DMS153 treated with DMSO at 0.1 percent for 48 hours (cell line): ENCODE data around the gene COL6A1.
"Not testable (repeated sequence)": the region's sequence is repeated elsewhere in the genome, so short reads cannot be mapped to it uniquely, and the experiment has no call there.

Experiments
- DNase-seq: peaks from one replicate; lab custom pipeline; 2025; ENCODE audit not compliant: unreplicated experiment; lab: John Stamatoyannopoulos, UW

COL6A1 gene

DNA sequence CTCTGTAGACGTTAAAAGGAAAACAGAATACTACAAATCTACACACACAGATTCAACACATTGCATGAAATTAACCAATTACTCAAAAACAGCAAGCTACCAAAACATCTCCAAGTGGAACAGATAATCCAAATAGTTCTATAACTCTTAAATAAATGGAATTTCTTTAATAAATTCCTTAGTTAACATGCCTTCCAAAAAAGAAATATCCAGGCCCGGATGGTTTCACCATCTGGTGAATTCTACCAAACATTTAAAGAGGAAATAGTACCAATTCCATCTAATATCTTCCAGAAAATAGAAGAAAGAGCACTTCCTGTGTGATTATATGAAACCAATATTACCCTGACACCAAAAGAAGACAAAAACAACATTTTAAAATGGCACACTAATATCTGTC lies 63.6 kb downstream of the COL6A1 start:
- no peak for DNase-seq

DNA sequence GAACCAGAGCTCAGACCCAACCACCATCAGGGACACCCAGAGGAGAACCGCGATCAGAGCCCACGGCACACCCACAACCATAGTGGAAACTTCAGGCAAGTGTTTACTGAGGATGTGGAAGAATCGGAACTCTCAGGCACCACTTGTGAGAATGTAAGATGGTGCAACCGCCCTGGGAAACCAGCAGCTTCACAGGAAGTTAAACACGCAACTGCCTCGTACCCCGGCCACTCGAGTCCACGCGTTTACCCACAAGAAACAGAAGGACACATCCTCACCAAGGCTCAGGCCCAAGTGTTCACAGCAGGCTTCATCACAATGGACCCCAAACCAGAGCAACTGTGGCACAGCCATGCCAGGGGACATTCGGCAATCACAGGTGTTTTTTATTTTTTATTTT lies 64.9 kb downstream of the COL6A1 start:
- DNase-seq = no peak

DNA sequence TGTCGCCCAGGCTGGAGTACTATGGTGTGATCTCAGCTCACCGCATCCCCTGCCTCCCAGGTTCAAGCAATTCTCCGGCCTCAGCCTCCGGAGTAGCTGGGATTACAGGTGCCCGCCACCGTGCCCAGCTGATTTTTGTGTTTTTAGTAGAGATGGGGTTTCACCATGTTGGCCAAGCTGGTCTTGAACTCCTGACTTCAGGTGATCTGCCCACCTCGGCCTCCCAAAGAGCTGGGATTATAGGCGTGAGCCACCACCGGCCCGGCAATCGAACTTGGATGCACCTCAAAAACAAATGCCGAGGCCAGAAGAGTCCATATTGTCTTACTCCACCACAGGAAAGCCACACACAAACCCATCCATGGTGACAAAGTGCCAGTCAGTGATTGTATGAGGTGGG lies 65.3 kb downstream of the COL6A1 start:
- not testable (repeated sequence) for DNase-seq

DNA sequence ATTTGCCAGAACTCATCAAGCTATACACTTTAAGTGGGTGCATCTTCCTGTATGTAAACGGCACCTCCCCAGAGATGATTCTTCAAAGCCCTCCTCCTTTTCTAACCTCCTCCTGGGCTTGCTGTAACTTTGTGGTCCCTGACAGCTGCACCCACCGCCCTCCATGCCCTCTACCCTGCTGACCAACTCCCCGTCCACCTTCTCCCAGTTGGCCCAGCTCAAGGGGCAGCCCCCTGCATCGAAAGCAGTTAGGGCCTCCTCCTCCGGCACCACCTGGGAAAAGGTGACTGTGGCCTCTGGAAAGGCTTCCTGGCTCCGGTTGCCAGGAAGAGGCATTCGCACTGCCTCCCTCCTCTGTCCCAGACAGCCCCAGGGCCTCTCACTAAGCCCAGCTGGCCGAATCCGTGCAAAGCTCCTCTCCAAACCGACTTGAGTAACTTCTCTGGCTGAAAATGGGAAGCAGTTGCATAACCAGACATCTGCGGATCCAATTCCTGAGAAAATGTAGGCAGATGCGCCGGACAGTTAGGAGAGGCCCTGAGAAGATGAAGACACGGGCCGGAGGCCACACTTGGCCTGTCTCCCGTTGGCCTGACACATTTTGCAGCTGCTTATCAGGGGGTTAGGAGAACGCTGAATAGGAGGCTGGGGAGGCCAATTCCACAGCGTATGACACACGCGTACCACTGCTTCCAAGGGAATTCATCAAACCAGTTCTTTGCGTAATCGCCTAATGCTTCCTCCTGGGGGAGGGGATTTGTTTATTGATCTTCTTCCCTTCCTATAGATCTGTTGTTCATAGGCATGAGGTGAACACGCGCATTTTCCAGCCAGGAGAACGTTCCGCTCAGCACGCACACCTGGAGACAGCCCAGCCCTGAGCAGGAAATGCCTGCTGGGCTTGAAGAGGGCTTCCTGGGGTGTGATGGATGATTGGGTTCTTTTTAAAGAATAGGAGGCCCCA lies 67.6 kb downstream of the COL6A1 start:
- DNase-seq = peak; percentile 10

DNA sequence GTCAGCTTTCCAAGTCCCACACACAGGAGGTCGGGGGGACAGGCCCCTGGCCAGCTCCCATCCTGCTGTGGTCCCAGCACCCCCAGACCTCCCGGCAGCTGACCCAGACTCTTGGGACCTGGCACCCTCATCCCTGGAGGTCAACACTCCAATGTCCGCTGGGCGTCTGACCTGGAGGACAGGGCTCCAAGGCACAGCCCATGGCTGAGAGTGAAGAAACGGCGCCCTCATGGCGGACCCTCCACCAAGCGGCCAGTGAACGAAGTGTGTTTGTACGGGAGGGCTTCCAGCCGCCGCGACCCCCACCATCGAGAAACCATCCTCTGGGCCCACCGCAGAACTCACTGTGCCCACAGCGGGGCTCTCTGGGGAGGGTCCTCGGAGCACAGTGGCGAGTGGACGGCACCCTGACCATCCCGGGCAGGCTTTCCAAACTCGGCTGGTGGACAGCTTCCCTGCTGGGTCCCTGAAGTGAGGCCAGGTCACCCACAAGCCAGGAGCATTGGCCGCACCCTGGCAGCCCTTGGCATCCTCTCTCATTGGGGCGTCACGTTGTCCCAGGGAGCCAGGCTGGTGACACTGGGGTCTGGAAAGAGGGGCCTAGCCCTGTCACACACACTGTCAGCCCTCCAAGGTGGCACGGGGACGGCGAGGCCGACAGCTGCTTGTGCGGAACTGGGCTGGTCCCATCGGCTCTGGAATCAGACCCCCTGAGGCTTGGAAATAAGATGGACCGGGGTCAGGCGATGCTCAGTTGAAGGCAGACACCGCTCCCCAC lies 68.5 kb downstream of the COL6A1 start:
- DNase-seq = no peak

DNA sequence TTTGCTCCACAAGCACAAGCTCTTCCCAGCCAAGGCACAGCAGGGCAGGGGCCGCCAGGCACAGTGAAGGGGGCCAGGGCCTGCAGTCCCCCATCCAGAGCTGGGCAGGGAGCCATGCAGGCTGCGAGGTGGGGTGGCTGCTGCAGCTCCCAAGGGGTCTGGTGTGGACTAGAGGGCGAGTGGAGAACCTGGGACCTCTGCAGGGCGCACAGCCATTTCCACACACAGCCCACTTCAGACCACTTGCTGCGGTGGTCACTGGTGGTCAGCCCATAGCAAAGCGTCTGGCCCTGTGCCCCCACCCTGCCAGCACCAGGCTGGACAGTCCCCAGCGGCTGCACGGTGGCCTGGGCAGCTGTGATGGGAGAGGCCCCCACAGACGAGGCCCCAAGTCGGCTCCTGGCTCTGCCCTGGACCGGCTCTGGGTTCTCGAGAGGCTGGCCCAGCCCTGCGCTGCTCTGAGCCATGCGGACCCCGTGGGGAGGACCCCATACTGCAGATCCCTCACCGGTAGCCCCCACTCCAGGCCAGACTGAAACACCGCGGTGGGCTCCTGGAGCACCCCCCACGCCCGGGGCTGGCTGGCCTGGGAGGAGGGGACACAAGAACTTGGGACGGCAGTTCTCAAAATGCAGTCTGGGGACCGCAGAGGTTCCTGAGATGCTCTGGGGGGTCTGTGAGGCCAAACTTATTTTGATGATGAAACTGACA lies 69.3 kb downstream of the COL6A1 start:
- DNase-seq = no peak

DNA sequence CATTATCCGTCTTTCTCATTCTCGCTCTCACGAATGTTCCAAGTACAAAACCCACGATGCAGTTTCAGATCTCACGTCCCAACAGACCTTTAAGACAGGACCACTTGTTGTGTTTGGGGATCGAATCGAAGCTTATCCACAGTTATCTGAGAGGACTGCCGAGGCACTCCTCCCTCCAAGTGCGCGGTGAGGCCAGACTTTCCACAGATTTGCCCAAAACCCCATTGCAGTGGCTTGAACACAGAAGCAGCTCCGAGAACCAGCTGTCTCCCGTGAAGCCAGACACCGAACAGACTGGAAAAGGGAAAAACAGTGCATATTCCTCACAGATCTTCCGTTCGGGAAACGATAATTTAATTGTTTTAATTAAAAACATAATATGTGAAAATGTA lies 69.8 kb downstream of the COL6A1 start:
- no peak for DNase-seq

DNA sequence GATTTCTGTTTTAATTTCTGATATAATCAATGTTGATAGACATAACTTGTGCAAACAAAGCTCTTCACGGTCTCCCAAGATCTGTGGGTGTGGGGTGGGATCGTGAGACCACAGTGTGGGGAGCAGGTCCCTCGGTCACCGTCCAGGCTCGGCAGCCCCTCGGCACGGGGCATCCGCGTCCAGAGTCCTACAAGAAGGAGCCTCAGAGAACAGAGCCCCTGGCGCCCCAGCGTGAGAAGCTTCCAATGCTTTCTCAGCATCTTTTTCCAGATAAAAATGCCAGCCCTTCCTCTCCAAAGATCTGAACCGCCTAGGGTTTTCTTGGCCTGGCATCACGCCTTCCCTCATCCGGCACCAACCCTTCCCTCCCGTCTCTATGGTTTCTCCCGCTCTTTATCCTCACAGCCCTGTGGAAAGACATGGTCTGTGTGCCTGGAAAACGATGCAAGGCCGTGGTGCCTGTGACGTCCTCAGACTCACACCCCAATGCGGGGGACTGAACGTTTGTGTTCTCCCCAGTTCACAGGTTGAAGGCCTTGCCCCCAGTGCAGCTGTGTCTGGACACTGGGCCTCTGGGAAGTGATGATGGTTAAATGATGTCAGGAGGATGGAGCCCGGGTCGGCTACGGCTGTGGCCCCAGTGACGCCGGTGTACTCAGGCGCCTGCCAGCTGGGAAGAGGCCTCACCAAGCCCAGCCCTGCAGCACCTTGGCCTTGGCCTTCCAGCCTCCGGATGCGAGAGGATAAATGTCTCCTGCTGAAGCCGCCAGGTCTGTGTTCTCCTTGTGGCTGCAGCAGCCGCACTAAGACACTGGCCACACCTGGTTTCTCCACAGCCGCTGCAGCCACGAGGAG lies 70.5 kb downstream of the COL6A1 start:
- DNase-seq = no peak

DNA sequence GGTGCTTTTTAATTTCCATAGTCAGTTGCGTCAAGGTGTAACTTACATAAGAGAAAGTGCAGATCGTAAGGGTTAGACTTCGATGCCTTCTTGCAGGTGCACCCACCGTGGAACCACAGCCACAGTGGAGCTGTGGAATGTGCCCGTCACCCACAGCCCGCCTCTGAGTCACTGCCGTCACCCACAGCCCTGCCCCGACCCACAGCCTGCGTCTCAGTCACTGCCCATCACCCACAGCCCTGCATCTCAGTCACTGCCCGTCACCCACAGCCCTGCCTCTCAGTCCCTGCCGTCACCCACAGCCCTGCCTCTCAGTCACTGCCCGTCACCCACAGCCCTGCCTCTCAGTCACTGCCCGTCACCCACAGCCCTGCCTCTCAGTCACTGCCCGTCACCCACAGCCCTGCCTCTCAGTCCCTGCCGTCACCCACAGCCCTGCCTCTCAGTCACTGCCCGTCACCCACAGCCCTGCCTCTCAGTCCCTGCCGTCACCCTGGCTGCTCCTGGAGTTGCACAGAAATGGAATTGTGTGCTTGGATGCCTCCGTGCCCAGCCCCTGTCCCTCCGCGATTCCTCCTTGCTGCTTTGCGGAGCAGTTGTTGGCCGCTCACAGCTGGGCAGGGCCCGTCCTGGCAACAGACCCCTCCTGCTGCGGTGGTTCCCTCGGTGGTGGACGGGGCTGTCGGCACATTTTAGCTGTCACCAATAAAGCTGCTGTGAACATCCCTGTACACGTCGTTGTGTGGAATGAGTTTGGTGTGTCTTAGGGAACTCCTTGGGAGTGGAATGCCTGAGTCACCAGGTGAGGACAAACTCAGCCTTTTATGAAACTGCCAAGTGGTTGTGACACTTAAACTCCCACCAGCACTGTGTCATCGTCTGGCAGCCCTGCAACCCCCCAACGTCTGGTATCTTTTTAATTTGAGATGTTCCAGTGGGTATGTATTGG lies 71.4 kb downstream of the COL6A1 start:
- DNase-seq = no peak

DNA sequence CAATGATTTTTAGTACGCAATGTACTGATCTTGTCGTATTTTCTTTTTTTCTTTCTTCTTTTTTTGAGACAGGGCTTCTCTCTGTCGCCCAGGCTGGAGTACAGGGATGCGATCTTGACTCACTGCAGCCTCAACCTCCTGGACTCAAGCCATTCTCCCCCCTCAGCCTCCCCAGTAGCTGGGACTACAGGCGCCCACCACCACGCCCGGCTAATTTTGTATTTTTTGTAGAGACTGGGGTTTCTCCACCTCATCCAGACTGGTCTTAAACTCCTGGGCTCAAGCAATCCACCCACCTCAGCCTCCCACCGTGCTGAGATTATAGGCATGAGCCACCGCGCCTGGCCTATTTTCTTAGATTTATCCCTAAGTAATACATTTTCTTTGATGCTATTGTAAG lies 72.5 kb downstream of the COL6A1 start:
- DNase-seq = no peak

DNA sequence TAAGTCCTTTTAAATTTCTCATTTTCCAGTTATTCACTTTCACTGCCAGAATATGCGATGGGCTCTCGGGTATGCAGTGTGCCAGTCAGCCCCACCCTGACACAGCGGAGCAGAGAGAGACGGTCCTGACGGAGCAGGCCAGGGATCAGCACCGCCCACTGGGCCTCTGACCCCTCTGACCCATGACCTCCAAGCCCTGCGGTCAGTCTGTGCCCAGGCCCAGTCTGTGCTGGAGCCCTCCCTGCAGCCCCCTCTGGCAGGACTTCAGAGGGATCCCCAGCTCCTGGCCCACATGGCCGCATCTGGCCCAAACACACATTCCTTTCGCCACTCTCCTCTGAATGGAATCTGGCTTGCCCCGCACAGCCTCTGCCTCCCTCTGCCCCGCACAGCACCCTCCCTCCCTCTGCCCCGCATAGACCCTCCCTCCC lies 72.9 kb downstream of the COL6A1 start:
- no peak for DNase-seq
